Measurements from ENCODE around the gene MVB12A. TPM values are rescaled to one million over a fixed set of nuclear protein-coding genes. Genes with fewer than 3 reads are reported as not detected.
A peak's percentile ranks its signal among the peaks of the same experiment; 100 is the strongest.

The MVB12A gene
- total and polyA plus RNA-seq, 9 of the 15 experiments (the other 6 are each of a cell fraction or from before 2014, with no cell fraction given) = 1.2 to 46.2 (median 22.4) TPM

DNA sequence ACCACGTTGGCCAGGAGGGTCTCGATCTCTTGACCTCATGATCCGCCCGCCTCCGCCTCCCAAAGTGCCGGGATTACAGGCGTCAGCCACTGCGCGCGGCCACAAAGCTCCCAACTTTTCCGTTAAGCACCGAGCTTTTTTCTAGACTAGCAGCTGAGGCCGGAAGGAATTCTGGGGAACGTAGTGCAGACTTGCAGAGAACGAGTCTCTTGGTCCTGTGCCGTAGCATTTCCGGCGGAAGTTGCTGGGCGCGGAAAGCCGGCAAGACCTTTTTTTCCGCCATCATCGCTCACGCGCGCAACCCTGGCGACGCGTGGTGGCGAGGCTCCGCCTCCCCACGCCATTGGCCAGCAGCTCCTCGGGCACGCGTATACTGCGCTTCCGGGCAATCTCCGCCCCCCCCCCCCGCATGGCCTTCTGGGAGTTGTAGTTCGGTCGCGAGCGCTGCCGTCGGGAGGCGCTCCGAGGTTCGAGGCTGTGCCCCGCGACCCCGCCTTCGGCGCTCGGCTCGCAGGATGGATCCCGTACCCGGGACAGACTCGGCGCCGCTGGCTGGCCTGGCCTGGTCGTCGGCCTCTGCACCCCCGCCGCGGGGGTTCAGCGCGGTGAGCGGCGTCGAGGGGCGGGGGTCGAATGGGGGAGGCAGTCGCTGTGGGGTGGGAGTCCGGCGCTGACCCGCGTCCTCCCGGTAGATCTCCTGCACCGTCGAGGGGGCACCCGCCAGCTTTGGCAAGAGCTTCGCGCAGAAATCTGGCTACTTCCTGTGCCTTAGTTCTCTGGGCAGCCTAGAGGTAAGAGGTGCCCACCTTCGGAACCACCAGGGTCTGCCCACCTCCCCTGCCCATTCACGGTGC is at the start of gene MVB12A (continued):
- TF ChIP-seq IRF9 (tag; IDR thresholded peaks at IDR 0.05) (no peak), RBFOX2 (IDR thresholded peaks at IDR 0.05; ENCODE audit: low read depth, low read length) (peak; percentile 71), U2AF1 (optimal IDR thresholded peaks at IDR 0.05; ENCODE audit: low read depth, low read length) (peak; percentile 22), FOXM1 (IDR thresholded peaks at IDR 0.05; ENCODE audit: low read depth) (0 out of 2 replicates have a peak, but pooled peaks have one; percentile 27), FOXM1 (CRISPR knock-in tag; IDR thresholded peaks at IDR 0.05; ENCODE audit: low read depth) (no peak), ELF2 (CRISPR knock-in tag; IDR thresholded peaks at IDR 0.05) (peak; percentile 91), PYGO2 (tag; IDR thresholded peaks at IDR 0.05) (no peak), HNRNPL (IDR thresholded peaks at IDR 0.05; ENCODE audit: low read depth, low read length) (0 out of 2 replicates have a peak, but pooled peaks have one; percentile 40), NELFE (IDR thresholded peaks at IDR 0.05; ENCODE audit: insufficient read depth, insufficient read length) (no peak), GTF2E2 (tag; IDR thresholded peaks at IDR 0.05) (peak; percentile 63; the same call in 1 of the 2 replicates), ZZZ3 (IDR thresholded peaks at IDR 0.05) (no peak), SAFB (IDR thresholded peaks at IDR 0.05; ENCODE audit: borderline replicate concordance, low read depth, low read length) (no peak), ZNF224 (CRISPR knock-in tag; IDR thresholded peaks at IDR 0.05) (no peak), PML (IDR thresholded peaks at IDR 0.05; ENCODE audit: low read length) (0 out of 2 replicates have a peak, but pooled peaks have one; percentile 3), ESRRA (IDR thresholded peaks at IDR 0.05; ENCODE audit: borderline replicate concordance, low read depth) (peak; percentile 60; the same call in 1 of the 2 replicates), GABPA (tag; conservative IDR thresholded peaks at IDR 0.05; ENCODE audit: low read depth) (peak; percentile 98), FOS (IDR thresholded peaks at IDR 0.05; ENCODE audit: extremely low read depth, insufficient read length) (peak; percentile 22), BACH1 (tag; IDR thresholded peaks at IDR 0.05) (no peak), CREM (IDR thresholded peaks at IDR 0.05; ENCODE audit: low read depth) (peak; percentile 95)
- TF ChIP-seq, protein P1, sequence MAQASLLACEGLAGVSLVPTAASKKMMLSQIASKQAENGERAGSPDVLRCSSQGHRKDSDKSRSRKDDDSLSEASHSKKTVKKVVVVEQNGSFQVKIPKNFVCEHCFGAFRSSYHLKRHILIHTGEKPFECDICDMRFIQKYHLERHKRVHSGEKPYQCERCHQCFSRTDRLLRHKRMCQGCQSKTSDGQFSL (CRISPR knock-in tag; IDR thresholded peaks at IDR 0.05) = peak; percentile 100
- TF ChIP-seq, protein P1 (tag; IDR thresholded peaks at IDR 0.05) = peak in 1 of 2 experiments; percentile 98; a peak in 2 of 4 replicates
- TF ChIP-seq, protein P2, sequence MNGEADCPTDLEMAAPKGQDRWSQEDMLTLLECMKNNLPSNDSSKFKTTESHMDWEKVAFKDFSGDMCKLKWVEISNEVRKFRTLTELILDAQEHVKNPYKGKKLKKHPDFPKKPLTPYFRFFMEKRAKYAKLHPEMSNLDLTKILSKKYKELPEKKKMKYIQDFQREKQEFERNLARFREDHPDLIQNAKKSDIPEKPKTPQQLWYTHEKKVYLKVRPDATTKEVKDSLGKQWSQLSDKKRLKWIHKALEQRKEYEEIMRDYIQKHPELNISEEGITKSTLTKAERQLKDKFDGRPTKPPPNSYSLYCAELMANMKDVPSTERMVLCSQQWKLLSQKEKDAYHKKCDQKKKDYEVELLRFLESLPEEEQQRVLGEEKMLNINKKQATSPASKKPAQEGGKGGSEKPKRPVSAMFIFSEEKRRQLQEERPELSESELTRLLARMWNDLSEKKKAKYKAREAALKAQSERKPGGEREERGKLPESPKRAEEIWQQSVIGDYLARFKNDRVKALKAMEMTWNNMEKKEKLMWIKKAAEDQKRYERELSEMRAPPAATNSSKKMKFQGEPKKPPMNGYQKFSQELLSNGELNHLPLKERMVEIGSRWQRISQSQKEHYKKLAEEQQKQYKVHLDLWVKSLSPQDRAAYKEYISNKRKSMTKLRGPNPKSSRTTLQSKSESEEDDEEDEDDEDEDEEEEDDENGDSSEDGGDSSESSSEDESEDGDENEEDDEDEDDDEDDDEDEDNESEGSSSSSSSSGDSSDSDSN (IDR thresholded peaks at IDR 0.05; ENCODE audit: borderline replicate concordance in 1 of 2, low read depth in 2 of 2, low read length in 2 of 2) = 0 out of 4 replicates have a peak, but pooled peaks of 1 of the 2 experiments have one; percentile 14
- TF ChIP-seq, protein P3, sequence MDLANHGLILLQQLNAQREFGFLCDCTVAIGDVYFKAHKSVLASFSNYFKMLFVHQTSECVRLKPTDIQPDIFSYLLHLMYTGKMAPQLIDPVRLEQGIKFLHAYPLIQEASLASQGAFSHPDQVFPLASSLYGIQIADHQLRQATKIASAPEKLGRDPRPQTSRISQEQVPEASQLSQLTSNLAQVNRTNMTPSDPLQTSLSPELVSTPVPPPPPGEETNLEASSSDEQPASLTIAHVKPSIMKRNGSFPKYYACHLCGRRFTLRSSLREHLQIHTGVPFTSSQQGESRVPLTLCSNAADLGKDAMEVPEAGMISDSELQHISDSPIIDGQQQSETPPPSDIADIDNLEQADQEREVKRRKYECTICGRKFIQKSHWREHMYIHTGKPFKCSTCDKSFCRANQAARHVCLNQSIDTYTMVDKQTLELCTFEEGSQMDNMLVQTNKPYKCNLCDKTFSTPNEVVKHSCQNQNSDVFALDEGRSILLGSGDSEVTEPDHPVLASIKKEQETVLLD (IDR thresholded peaks at IDR 0.05) = peak; percentile 33; the same call in 1 of the 2 replicates
